GM12892 (cell line): ENCODE measurements around the gene C19orf67.
"Not testable (repeated sequence)": the region's sequence is repeated elsewhere in the genome, so short reads cannot be mapped to it uniquely, and the experiment has no call there.

Source experiments
- DNase-seq: peaks from one replicate; pipeline ENCODE4 v3.0.0; 2011; ENCODE audit not compliant: insufficient read length
- FAIRE-seq: peaks from 2 replicates; lab custom pipeline; 2011; peaks lifted over from hg19 to GRCh38; lab: Jason Lieb, UNC
- POLR2A ChIP-seq: IDR thresholded peaks from 2 replicates; pipeline ENCODE4 v1.6.1; 2011; ENCODE audit warnings: low read depth, low read length, control low read depth
- POLR2AphosphoS5 ChIP-seq: IDR thresholded peaks from 2 replicates; pipeline ENCODE4 v1.6.1; 2011; ENCODE audit warnings: low read depth, low read length, control low read depth
- TAF1 ChIP-seq: IDR thresholded peaks from 2 replicates; pipeline ENCODE4 v1.6.1; 2011; ENCODE audit warnings: low read depth, mild to moderate bottlenecking, control low read depth, low read length, borderline replicate concordance

The C19orf67 gene

DNA sequence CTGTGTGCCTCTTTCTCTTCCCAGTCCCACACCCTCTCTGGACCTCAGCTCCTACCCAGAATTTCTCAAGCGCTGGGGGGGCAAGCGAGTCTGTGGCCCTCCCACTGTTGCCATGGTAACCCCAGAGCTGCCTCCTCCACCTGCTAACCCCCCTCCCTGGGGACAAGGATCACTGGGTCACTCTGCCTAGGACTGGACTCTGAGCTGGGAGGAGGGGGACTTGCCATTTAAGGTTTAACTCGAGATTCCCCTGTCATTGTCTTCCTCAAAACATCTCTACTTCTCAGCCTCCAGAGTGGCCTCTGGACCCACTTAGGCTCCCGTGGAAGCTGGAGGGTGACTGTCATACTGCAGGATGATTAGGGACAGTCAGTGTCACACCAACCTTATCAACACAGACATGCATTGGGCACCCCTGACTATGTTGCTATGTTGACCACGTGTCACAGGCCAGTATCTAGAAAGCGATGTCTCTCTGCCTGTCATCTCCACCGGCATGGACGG, 25.9 kb downstream of the C19orf67 start:
- DNase-seq (no peak), FAIRE-seq (no peak)
- TF ChIP-seq POLR2A (no peak), TAF1 (no peak), POLR2AphosphoS5 (no peak)

DNA sequence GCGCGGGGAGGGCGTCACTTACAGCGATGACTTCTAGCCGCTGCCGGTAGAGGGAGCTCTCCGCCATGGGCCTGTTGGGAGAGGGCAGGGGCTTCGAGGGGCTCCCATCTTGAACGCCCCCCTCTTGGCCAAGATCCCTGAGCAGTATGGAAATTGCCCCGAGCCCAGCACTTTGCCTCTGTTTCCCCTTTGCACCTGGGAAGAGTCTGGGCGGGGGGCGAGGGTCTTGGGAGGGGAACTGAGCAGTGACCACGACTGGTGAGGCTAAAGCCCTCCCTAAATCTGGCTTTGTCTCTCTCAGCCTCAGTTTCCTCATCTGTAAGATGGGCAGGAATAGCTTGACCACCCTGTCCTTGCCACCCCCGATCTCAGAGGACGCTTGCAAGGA, 26.5 kb downstream of the C19orf67 start:
- FAIRE-seq (no peak), DNase-seq (no peak)
- TF ChIP-seq TAF1 (no peak), POLR2A (no peak), POLR2AphosphoS5 (no peak)

DNA sequence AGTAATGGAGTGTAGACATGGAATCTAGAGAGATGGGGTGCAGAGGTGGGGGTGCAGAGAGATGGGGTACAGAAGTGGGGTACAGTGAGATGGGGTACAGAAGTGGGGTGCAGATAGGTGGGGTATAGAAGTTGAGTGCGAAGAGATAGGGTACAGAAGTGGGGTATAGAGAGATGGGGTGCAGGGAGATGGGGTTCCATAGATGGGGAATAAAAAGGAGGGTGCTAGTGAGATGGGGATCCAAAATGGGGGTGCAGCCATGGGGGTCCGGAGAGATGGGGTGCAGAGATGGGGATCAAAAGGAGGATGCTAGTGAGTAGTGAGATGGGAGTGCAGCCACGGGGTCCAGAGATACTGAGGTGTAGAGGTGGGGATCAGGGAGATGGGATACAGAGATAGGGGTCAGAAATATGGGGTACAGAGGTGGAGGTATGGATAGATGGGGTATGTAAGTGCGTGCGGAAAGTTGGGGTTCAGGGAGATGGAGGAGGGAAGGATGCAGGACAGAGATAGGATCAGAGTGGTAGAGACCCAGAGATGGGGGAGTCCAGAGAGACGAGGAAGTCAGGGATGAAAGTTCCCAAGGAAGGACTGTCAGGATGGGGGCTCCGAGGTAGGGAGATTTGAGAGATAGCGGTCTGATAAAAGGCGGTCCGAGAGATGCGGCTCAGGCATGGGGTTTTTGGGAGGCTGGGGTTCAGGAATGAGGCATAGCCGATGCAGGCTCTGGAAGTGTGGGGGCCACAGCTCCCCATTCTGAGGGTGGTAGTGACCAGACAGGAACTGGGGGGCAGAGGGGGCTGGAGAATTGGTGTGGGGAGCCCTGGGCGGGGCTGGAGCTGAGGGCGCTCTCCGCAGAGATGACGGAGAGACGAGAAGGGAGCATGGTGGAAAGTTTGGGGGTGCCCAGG, 27.1 kb downstream of the C19orf67 start:
- TF ChIP-seq POLR2AphosphoS5 (no peak), TAF1 (no peak), POLR2A (no peak)
- FAIRE-seq (no peak), DNase-seq (no peak)

DNA sequence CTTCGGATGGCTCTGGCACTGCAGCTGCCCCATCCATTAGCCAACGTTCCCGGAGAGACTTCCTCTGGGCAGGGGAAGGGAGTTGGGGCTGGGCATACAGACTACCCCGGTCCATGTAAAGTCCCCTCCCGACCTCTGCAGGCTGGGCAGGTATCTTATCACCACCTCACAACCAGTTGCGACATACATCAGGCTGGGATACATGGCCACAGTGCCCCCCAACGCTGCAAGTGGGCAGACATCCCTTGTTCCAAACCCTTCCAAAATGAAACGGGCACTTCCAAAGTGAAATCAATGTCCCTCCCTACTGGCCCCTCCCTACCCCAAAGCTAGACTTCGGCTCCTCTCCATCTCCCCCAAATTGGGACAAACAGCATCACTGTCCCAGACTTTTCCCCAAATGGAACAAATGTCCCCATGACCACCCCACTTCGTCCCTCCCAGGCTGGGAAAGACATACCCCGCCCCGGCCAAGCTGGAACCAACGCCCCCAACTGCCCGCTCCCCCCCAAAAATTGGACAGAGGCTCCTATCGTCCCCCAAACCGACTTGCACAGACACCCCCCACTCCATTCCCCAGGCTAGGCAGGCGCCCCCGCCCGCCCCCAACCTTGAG, 28.7 kb downstream of the C19orf67 start:
- TF ChIP-seq POLR2A (no peak), TAF1 (no peak), POLR2AphosphoS5 (no peak)
- DNase-seq (no peak), FAIRE-seq (no peak)

DNA sequence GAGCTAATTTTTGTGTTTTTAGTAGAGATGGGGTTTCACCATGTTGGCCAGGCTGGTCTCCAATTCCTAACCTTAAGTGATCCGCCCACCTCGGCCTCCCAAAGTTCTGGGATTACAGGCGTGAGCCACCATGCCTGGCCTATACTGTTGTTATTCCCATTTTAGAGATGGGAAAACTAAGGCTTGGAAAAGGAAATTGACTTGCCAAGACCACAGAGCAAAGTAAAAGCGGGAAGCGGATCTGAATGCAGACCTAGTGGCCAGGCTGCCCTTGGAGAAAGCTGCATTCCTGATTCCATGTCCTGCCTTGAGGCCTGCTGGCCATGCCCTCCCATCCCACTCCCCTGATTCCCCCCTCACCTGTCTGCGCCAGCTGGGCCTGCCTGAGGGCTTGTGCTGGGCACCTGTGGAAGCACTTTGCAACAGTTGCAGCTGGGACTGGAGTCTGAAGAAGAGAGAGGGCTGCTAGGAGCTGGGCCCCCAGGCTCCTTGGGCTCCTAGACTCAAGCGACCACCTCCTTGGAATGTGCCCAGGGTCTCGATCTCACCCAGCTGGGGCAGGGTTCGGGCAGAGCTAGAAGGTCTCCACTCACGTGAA, 29.4 kb downstream of the C19orf67 start:
- no peak for DNase-seq
- no peak for FAIRE-seq
- TF ChIP-seq TAF1 (no peak), POLR2A (no peak), POLR2AphosphoS5 (no peak)

DNA sequence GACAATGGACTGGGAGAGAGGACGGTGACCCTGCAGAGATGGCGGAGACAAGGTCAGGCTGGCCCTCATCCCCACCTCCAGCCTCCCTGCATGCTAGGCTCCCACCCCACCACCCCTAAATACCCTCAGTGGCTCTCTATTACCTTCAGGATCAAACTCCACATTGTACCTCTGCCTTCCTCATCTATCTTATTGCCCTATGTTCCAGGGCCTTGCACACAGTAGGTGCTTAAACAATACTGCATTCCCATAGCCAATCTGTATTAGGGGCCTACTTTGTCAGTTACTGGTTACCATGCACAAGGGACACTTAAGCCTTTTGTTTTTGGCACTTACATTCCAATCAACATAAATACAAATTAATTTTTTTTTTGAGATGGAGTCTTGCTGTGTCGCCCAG, 30.2 kb downstream of the C19orf67 start:
- DNase-seq (no peak), FAIRE-seq (no peak)
- TF ChIP-seq TAF1 (no peak), POLR2A (no peak), POLR2AphosphoS5 (no peak)

DNA sequence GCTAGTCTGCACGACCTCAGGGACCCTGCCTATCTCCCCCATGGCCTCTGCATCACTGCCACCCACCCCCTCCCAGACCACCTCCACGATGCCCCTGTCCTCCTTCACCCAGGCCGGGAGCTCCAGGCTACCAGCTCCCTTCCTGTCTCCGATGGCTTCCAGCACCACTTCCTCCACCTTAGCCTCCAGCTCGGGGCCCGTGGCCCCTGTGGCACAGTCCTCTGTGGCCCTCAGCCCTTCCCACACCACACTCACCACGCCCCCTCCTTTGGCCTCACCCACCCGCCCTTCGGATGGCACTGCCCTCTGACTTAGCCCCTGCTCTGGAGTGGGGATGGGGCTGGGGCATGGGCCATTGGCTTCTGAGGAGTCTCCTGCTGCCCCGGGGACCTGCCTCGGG, 30.9 kb downstream of the C19orf67 start:
- FAIRE-seq (no peak), DNase-seq (no peak)
- TF ChIP-seq TAF1 (no peak), POLR2AphosphoS5 (no peak), POLR2A (no peak)

DNA sequence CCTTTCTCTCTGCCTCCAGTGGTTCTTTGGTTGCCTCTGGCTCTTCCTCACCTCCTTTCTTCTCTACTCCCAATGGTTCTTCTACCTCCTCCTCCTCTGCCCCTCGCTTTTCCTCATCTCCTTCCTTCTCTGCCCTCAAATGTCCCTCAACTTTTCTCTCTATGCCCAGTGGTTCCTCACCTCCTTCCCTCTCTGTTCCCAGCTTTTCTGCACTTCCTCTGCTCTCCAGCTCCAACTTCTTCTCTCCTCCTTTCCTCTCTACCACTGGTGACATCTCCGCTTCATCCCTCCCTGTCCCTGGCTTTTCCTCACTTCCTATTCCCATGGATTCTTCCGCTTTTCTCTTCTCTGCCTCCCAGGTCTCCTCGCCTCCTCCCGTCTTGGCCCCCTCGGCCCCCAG, 31.5 kb downstream of the C19orf67 start:
- FAIRE-seq: no peak
- TF ChIP-seq POLR2AphosphoS5 (no peak), POLR2A (no peak), TAF1 (no peak)

DNA sequence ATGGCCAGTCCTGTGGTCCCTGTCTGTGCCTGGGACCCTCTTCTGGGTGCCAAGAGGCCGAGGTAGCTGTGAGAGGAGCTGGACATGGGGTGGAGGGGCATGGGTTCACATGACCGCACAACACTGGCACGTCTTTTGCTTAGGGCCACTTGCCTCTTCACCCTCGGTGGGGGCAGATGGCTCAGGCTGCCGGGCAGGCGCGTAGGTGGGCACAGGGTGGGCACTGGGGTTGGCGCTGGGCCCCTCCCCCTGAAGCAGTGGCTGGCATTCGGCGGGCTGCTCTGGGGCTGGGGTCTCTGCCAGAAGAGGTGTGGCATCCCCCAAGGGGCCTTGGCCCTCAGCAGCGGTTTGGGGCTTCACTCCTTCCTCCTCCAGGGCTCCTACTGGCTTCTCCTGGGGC, 32.1 kb downstream of the C19orf67 start:
- FAIRE-seq (no peak), DNase-seq (no peak)
- TF ChIP-seq TAF1: no peak
- TF ChIP-seq POLR2A: peak; percentile 22; the same call in 1 of the 2 replicates

More for the DNA sequence above, 31.5 kb downstream of the C19orf67 start:
- no peak for DNase-seq

DNA sequence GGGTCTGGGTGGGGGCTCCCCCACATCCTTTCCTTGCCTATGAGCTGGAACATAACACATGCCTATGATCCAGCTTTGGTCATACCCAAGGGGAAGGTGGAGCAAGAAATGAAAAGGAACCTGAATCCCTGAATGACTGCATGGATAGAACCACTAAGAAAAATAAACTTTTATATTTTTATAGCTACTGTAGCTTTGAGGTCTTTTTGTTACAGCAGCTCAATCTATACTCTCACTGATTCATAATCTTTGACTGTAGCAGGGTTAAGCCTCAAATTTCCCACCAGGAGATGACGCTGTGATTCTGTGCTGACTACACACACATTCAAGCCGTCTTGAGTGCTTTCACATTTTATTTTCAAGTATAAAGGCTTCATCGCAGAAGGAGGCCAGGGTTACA, 32.6 kb downstream of the C19orf67 start:
- TF ChIP-seq POLR2AphosphoS5 (no peak), TAF1 (no peak)
- no peak for FAIRE-seq
- DNase-seq: no peak

DNA sequence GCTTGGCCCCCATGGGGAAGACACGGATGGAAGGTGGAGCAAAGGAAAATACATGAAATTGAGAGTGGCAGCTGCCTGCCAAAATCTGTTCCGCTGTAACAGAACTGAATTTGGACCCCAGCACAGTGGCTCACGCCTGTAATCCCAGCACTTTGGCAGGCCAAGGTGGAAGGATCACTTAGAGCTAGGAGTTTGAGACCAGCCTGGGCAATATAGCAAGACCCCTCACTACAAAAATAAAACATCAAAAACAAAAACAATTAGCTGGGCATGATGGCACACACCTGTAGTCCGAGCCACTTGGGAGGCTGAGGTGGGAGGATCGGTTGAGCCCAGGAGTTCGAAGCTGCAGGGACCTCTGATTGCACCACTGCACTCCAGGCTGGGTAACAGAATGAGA, 33.1 kb downstream of the C19orf67 start:
- TF ChIP-seq POLR2AphosphoS5 (no peak), POLR2A (no peak), TAF1 (no peak)
- no peak for FAIRE-seq
- no peak for DNase-seq

DNA sequence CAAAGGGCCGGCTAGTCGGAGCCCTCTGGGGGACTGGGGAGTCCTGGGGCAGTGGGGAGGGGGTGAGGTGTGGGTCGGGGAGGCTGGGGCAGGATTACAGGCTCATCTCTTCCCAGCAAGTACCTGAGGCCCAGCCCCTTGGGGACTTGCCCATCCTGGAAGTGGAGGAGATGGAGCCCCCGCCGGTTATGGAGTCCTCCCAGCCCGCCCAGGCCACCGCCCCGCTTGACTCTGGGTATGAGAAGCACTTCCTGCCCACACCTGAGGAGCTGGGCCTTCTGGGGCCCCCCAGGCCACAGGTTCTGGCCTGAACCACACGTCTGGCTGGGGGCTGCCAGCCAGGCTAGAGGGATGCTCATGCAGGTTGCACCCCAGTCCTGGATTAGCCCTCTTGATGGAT, 33.6 kb downstream of the C19orf67 start:
- TF ChIP-seq TAF1: no peak
- TF ChIP-seq POLR2AphosphoS5: no peak
- TF ChIP-seq POLR2A: no peak
- FAIRE-seq: no peak
- no peak for DNase-seq

DNA sequence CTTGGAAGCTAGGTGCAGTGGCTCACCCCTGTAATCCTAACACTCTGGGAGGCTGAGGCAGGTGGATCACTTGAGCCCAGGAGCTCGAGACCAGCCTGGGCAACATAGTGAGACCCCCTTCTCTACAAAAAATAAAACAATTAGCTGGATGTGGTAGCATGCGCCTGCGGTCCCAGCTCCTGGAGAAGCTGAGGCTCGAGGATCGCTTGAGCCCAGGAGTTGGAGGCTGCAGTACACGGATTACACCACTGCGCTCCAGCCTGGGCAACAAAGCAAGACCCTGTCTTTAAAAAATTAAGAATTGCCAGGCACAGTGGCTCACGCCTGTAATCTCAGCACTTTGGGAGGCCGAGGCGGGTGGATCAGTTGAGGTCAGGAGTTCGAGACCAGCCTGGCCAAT, 34.6 kb downstream of the C19orf67 start:
- DNase-seq, FAIRE-seq: not testable (repeated sequence)
